HEK293 (cell line): ENCODE measurements around the gene C1GALT1C1.

Experiments
- MZF1 ChIP-seq: fragments of 450-650 bp; formaldehyde crosslinking; IDR thresholded peaks from 2 replicates; pipeline ENCODE4 v1.5.1; 2017; ENCODE audit warnings: missing biosample characterization, missing genetic modification characterization, borderline replicate concordance
- PRDM2 ChIP-seq: fragments of 450-650 bp; formaldehyde crosslinking; IDR thresholded peaks from 2 replicates; pipeline ENCODE4 v1.5.1; 2016; ENCODE audit warnings: missing biosample characterization, missing genetic modification characterization, borderline replicate concordance
- ZNF548 ChIP-seq: fragments of 450-650 bp; formaldehyde crosslinking; IDR thresholded peaks from 2 replicates; pipeline ENCODE4 v1.5.1; 2016; ENCODE audit warnings: missing biosample characterization, missing genetic modification characterization
- ZNF658 ChIP-seq: fragments of 450-650 bp; formaldehyde crosslinking; IDR thresholded peaks from 2 replicates; pipeline ENCODE4; 2016; ENCODE audit warnings: missing biosample characterization, missing genetic modification characterization
- ZNF660 ChIP-seq: fragments of 450-650 bp; IDR thresholded peaks from 2 replicates; pipeline ENCODE4 v1.5.1; 2018; ENCODE audit warnings: missing biosample characterization, mild to moderate bottlenecking, missing genetic modification characterization

GRCh38 chrX:120603707-120604360 is 26.0 kb downstream of the C1GALT1C1 start, which contains the start of gene MCTS1:
- TF ChIP-seq PRDM2 (tag by site-specific recombination): no peak
- TF ChIP-seq ZNF658 (tag by site-specific recombination): no peak
- TF ChIP-seq ZNF660: peak; percentile 54; the same call in 1 of the 2 replicates
- TF ChIP-seq MZF1: no peak
- TF ChIP-seq ZNF548 (tag by site-specific recombination): no peak
